RWPE2 (cell line): ENCODE results near the gene IFNE.

Experiments used
- ATAC-seq: fragments of 200-7000 bp; cut with Tn5 transposase; 3 replicates; pipeline ENCODE4 v1.9.1; 2021; ENCODE audit warnings: low read depth
- DNase-seq: peaks from one replicate; pipeline ENCODE4 v3.0.0-alpha.2; 2020; ENCODE audit warnings: low spot score
- H3K27ac ChIP-seq: fragments of 450-650 bp; 2 replicates; pipeline ENCODE4 v1.5.1; 2017; ENCODE audit warnings: mild to moderate bottlenecking; ENCODE audit not compliant: poor library complexity, severe bottlenecking
- H3K27me3 ChIP-seq: fragments of 250-450 bp; sonication (Bioruptor Pico); 2 replicates; pipeline ENCODE4 v1.5.1; 2021; ENCODE audit warnings: mild to moderate bottlenecking, moderate library complexity; ENCODE audit not compliant: insufficient read depth, poor library complexity, severe bottlenecking
- H3K36me3 ChIP-seq: fragments of 250-450 bp; sonication (Bioruptor Pico); 2 replicates; pipeline ENCODE4 v1.5.1; 2020; ENCODE audit warnings: low read depth, mild to moderate bottlenecking, moderate library complexity
- H3K4me1 ChIP-seq: fragments of 250-450 bp; sonication (Bioruptor Pico); 2 replicates; pipeline ENCODE4 v1.5.1; 2021; ENCODE audit warnings: mild to moderate bottlenecking, moderate library complexity; ENCODE audit not compliant: insufficient read depth, poor library complexity, severe bottlenecking
- H3K4me3 ChIP-seq: fragments of 250-450 bp; sonication (Bioruptor Pico); 2 replicates; pipeline ENCODE4 v1.5.1; 2021; ENCODE audit warnings: mild to moderate bottlenecking, moderate library complexity; ENCODE audit not compliant: severe bottlenecking
- H3K9me3 ChIP-seq: fragments of 250-450 bp; sonication (Bioruptor Pico); 2 replicates; pipeline ENCODE4 v1.5.1; 2021; ENCODE audit warnings: mild to moderate bottlenecking, moderate library complexity; ENCODE audit not compliant: severe bottlenecking
- TF ChIP-seq, protein P1 (sequence below): fragments of 450-650 bp; IDR thresholded peaks from one replicate; pipeline ENCODE4 v1.5.1; 2017; ENCODE audit warnings: mild to moderate bottlenecking, moderate library complexity; ENCODE audit not compliant: poor library complexity, severe bottlenecking

Gene IFNE

DNA sequence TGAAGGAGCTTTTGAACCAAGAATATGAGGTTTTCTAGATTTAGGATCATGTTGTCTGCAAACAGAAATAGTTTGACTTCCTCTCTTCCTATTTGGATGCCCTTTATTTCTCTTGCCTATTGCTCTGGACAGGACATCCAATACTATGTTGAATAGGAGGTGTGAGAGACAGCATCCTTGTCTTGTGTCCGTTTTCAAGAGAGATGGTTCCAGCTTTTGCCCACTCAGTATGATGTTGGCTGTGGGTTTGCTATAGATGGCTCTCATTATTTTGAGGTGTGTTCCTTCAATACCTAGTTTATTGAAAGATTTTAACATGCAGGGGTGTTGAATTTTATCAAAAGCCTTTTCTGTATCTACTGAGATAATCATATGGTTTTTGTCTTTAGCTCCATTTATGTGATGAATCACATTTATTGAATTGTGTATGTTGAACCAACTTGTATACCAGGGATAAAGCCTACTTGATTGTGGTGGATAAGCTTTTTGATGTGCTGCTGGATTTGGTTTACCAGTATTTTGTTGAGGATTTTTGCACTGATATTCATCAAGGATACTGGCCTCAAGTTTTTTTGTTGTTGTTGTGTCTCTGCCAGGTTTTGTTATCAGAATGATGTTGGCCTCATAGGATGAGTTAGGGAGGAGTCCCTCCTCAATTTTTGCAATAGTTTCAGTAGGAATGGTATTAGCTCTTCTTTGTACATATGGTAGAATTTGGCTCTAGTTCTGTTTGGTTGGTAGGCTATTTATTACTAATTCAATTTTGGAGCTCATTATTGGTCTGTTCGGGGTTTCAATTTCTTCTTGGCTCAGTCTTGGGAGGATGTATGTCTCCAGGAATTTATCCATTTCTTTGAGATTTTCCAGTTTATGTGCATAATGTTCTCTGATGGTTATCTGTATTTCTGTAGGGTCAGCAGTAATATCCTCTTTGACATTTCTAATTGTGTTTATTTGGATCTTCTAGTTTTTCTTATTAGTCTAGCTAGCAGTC lies 41.2 kb upstream of the IFNE start:
- ATAC-seq = no peak
- H3K36me3 ChIP-seq = peaks cover 83% of the 10 kb centered on the region
- no peak overlapping the region for H3K4me3 ChIP-seq
- no peak for DNase-seq
- peak overlapping the region; percentile 3 for H3K27ac ChIP-seq
- no peaks in the 10 kb centered on the region for H3K27me3 ChIP-seq
- TF ChIP-seq, protein P1, sequence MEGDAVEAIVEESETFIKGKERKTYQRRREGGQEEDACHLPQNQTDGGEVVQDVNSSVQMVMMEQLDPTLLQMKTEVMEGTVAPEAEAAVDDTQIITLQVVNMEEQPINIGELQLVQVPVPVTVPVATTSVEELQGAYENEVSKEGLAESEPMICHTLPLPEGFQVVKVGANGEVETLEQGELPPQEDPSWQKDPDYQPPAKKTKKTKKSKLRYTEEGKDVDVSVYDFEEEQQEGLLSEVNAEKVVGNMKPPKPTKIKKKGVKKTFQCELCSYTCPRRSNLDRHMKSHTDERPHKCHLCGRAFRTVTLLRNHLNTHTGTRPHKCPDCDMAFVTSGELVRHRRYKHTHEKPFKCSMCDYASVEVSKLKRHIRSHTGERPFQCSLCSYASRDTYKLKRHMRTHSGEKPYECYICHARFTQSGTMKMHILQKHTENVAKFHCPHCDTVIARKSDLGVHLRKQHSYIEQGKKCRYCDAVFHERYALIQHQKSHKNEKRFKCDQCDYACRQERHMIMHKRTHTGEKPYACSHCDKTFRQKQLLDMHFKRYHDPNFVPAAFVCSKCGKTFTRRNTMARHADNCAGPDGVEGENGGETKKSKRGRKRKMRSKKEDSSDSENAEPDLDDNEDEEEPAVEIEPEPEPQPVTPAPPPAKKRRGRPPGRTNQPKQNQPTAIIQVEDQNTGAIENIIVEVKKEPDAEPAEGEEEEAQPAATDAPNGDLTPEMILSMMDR = no peak
- H3K4me1 ChIP-seq = no peaks in the 10 kb centered on the region
- H3K9me3 ChIP-seq = peaks cover 3% of the 10 kb centered on the region

DNA sequence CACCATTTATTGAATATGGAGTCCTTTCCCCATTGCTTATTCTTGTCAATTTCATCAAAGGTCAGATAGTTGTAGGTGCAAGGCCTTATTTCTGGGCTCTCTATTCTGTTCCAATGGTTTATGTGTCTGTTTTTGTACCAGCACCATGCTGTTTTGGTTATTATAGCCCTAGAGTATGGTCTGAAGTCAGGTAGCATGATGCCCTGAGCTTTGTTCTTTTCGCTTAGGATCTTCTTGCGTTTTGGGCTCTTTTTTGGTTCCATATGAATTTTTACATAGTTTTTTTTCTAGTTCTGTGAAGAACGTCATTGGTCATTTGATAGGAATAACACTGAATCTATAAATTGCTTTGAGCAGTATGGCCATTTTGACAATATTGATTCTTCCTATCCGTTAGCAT lies 40.2 kb upstream of the IFNE start:
- ATAC-seq = no peak
- H3K4me1 ChIP-seq = no peaks in the 10 kb centered on the region
- no peak overlapping the region for H3K27ac ChIP-seq
- no peaks in the 10 kb centered on the region for H3K27me3 ChIP-seq
- H3K36me3 ChIP-seq = peaks cover 83% of the 10 kb centered on the region
- no peak for DNase-seq
- H3K4me3 ChIP-seq = no peak overlapping the region
- peaks cover 3% of the 10 kb centered on the region for H3K9me3 ChIP-seq
- TF ChIP-seq, protein P1 = no peak

GRCh38 chr9:21521448-21521847 lies 39.3 kb upstream of the IFNE start:
- ATAC-seq = peak; percentile 6; the same call in 2 of the 3 replicates
- Histone ChIP-seq H3K27ac (no peak overlapping the region), H3K4me3 (no peak overlapping the region), H3K9me3 (peaks cover 3% of the 10 kb centered on the region), H3K36me3 (peaks cover 83% of the 10 kb centered on the region), H3K4me1 (no peaks in the 10 kb centered on the region), H3K27me3 (no peaks in the 10 kb centered on the region)
- TF ChIP-seq, protein P1 = no peak
- no peak for DNase-seq

GRCh38 chr9:21520501-21521228 lies 38.6 kb upstream of the IFNE start:
- peaks cover 3% of the 10 kb centered on the region for H3K9me3 ChIP-seq
- 0 out of 3 replicates have a peak, but pooled peaks have one; percentile 0 for ATAC-seq
- H3K36me3 ChIP-seq = peaks cover 83% of the 10 kb centered on the region
- H3K27me3 ChIP-seq = no peaks in the 10 kb centered on the region
- no peak for DNase-seq
- TF ChIP-seq, protein P1 = no peak
- no peak overlapping the region for H3K4me3 ChIP-seq
- no peaks in the 10 kb centered on the region for H3K4me1 ChIP-seq
- peak overlapping the region; percentile 30 for H3K27ac ChIP-seq
